GM18870 (cell line): Measurements from ENCODE around the gene TSPO.

Experiments
- ATAC-seq: cut with Tn5 transposase; IDR thresholded peaks from one replicate; pipeline ENCODE4 v1.9.1; 2021; ENCODE audit warnings: moderate library complexity; ENCODE audit not compliant: unreplicated experiment

Gene TSPO

DNA sequence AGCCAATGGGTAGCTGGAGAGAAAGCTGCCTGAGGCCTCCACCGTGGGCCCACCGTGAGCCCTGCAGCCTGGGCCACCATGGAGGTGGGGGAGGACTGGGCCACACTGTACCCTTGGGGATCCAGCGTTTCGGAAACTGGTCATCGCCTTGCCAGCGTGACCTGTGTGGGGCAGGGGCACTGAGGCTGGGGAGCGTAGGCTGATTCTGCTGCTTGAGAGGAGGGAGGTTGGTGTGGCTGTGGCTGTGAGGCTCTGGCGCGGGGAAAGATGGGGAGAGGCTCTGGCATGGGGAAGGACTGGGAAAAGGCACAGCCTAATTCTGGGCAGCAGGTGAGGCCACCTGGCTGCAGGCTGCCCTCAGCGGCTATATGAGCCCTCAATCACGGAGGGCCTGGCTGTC is 48.2 kb downstream of the TSPO start:
- ATAC-seq, result no peak

GRCh38 chr22:43200031-43200430 is 48.7 kb downstream of the TSPO start:
- no peak for ATAC-seq

DNA sequence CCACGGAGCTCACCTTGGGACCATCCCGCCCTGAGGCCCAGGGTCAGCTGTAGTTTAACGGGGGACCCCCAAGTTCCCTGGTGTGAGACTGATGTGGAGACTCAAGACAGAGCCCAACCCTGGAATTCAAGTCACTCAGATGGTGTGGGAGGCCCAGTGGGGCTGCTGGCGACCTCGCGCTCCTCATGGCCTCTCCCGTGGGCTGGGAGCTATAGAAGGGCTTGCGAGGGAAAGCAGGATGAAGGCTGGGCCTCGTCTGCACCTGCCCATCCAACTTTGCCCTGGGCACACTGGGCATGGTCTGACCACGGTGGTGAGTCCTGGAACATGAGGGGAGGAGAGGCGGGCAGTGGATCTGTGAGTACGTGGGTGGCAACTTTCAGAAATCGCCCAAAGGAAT is 49.2 kb downstream of the TSPO start:
- ATAC-seq, result no peak

DNA sequence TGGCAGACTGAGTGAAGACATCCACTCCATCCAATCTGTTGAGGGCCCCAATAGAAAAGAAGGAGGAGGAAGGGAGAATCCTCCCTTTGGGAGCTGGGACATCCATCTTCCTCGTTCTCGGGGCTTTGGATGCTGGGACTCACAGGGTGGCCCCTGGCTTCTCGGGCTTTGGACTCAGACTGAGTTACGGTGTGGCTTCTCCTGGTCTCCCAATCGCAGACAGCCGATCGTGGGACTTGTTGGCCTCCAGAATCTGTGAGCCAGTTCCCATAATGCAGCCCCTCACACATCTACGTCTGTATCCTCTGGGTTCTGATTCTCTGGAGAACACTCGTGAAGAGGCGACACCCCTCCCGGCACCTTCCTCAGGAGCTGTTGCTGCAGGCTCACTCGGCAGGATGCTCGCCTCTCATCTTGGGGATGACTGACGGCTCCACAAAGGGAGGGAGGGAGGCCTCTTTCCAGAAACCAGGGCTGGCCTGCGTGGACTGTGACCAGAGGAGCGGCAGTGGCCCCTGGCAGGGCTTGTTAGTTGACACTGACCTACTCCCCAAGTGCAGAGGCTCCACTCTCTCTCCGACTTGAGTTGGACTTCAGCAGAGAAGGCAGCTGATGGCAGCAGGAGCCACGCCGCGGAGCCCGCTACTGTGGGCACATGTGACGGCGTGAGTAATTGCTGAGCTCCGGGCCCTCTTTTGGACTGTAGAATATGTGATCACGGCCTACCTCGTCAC is 50.3 kb downstream of the TSPO start:
- no peak for ATAC-seq

GRCh38 chr22:43202326-43202725 is 51.0 kb downstream of the TSPO start:
- ATAC-seq, result no peak

DNA sequence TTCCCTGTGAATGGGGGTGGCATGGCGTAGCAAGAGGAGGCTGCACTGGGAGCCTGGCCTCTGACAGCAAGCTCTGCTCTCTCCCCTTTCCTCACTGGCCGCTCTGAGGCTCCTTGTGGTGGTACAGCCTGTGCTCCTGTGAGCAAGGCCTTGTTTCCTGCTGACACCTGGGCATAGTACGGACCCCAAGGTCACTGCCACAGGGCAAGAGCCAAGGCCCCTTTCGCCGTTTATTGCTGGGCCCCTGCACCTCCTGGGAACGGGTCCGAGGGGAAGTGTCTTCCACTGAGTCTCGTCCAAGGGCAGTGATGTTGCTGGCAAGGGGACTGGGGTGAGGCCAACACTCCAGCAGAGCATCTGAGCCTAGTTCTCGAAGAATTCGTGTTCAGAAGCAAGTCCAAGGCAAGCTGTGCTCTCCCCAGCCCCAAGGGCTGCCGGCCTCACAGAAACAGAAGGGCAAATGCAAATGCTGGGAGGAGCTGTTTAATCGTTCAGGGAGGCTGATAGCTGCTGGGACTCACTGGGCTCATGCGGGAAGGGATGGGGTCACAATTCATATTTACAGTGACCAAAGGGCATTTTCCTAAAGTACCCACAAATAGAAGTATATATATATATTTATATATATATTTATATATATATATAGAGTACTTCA is 51.5 kb downstream of the TSPO start:
- no peak for ATAC-seq

DNA sequence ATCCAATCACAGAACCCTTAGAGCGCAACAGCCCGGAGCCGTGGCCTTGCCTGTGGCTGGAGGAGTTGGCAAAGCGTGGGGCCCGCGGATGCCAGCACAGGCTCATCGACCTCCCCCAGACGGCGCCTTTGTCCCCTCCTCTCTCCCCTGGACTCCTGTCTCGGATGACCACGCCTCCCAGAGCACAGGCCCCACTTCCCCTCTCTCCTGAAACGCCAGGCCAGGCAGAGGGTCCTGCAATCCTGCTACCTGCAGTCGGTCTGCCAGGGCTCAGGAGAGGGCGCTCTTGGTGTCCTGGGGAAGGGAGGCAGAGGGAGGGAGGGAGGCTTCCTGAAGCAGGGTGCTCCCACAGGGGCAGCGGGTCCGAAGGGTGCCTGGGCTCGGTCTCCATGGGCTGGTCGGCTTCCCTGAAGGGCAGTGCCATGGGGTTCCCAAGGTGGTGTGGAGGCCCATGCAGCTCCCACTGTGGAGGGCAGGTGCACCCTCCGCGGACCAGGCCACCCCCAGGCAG is 52.2 kb downstream of the TSPO start:
- no peak for ATAC-seq

- no peak for ATAC-seq
Measured at GRCh38 chr22:43205261-43205691, 53.9 kb downstream of the TSPO start.

DNA sequence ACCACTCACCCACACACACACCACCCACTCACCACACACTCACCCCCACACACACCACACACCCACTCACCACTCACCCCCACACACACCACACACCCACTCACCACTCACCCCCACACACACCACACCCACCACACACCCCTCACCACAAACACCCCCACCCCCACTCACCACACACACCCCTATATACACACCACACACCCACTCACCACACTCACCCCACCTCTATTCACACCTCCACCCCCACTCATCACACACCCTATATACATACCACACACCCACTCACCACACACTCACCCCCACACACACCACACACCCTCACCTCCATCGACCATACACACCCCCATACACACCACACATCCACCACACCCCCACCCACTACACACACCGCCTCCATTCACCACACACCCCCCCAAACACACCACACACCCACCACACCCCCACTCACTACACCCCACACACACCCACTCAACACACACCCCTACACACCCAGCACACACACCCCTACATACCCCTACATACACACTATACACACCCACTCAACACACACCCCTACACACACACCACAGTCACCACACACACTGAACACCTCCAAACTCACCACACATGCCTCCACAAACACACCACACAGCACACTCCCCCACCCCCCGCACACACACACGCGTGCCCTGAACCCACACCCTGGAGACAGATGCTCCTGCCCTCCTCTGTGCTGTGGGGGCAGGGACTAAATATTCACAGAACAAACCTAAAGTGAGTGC is 54.6 kb downstream of the TSPO start:
- no peak for ATAC-seq

DNA sequence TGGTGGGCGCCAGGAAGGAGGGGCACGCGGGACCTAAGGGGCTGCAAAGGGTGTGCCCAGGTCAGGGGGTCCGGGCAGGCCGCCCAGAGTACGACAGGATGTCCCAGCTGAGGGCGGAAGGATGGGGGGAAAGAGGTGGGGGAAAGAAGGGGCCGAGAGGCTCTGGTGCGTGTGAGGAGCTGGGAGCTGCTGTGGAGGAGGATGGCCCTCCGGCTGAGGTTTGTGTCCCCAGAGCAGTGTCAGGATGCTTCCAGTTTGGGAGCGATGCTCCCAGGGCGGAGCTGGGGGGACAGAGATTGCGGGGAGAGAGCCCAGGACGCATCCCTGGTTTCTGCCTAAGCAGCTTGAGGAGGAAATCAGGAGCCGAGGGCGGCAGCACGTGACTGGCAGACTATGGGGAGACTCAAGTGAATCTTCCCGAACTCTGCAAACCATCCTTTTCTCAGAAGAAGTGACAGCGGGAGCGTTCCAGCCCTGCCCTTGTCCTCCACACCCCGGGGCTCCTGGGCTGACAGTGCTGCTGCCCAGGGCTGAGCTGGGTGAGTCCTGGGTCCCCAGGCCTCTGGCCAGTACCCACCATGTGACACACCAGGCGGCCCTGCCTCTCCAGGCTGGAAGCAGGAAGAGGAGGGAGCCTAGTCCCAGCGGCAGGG is 55.3 kb downstream of the TSPO start:
- no peak for ATAC-seq

DNA sequence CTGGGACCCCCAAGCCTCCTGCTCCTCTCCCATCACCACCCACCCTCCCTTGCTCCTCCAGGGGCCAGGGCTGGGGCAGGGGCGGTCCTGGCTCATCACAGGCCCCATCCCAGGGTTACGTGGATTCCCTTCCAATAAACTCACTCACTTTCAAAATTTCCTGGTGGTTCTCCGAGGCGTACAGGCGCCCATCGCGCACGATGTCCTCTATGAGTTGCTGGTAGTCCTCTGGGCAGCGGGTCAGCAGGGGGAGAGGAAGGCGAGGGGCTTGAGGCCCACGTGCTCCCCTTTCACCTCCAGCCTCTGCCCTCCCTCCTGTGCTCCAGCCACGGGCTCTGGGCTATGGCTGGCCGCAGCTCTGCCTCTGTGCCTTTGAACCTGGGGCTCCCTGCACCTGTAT is 56.0 kb downstream of the TSPO start:
- no peak for ATAC-seq

- no peak for ATAC-seq
Measured at GRCh38 chr22:43207849-43208702, 56.7 kb downstream of the TSPO start.

DNA sequence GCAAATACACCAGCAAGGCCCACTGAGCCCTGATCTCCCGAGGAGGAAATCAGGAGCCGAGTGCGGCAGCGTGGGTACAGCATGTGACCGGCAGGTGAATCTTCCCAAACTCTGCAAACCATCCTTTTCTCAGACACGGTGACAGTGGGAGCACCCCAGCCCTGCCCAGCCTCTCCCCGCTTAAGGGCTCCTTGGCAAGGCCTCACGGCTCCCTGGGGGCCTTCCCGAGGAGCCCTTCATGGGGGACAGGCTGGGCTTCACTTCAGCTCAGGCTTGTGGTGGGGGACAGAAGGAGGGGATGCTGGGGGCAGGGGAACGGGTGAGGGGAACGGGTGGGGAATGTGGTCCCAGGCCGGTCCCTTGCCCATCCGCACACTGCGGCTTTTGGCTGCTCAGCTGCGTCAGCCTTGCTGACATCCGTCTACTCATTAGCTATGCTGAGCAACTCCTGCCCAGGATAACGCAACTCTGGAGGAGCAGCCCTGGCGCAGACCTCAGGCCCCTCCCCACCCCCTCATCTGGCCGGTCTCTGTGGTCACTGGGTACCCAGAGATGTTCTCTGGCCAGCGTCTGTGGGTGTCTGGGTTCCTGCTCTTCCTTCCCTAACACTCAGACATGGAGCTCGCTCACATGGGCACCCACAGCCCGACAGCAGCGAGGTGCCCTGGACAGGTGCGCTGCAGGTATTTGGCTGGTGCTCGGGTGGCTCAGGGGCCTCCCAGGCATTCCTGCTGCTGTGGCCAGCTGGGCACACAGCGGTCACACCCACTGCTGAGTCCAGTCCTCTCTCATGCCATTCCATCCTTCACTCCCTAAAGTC is 57.6 kb downstream of the TSPO start:
- no peak for ATAC-seq

DNA sequence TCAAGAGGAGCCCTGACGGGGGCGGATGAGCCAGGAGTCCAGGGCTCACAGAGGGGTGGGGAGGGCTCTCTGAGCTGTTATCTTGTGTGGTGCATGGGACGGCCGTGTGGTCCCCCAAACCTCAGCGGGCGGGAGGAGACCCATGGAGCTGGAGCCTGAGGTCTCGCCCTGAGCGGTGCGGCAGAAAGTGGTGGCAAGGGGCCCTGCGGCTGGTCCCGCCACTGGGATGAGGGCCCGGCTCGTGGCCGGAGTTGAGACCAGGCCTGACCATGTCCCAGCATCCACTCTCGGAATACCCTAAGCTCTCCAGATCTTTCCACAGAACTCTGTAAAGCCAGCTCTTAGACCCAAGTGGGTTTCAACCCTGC is 58.1 kb downstream of the TSPO start:
- no peak for ATAC-seq

- ATAC-seq, result no peak
Measured at GRCh38 chr22:43209971-43210370, 58.6 kb downstream of the TSPO start.

GRCh38 chr22:43210631-43211515 is 59.5 kb downstream of the TSPO start:
- no peak for ATAC-seq

DNA sequence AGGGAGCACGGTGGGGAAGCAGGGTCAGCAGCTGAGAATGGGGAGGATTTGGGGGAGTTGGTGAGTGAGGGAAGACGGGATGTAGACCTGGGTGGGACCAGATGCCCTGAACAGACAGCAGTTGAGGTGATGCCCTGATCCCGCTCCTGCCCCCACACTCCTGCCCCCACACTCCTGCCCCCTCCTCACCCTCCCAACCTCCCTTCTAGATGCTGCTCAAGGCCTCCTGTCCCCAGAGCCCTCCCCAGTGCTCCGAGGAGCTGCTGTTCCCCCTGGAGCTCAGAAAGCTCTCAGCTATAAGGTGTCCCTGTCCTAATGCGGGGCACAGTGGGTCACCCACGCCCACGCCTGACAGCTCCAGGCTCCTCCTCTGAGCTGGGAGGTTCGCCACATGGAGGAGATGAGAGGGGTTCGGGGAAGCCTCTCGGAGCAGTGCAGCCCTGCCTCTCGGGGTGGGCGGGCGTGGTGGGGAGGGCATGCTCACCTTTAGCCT is 60.6 kb downstream of the TSPO start:
- ATAC-seq, result no peak

GRCh38 chr22:43212434-43212952 is 61.1 kb downstream of the TSPO start:
- ATAC-seq, result no peak
